Measurements from ENCODE around the gene ARL6IP6. TPM values are rescaled to one million over a fixed set of nuclear protein-coding genes. Genes with fewer than 3 reads are reported as not detected.

Gene ARL6IP6
- total RNA-seq, 1 donor from 2014 or later = 18.1 TPM

DNA sequence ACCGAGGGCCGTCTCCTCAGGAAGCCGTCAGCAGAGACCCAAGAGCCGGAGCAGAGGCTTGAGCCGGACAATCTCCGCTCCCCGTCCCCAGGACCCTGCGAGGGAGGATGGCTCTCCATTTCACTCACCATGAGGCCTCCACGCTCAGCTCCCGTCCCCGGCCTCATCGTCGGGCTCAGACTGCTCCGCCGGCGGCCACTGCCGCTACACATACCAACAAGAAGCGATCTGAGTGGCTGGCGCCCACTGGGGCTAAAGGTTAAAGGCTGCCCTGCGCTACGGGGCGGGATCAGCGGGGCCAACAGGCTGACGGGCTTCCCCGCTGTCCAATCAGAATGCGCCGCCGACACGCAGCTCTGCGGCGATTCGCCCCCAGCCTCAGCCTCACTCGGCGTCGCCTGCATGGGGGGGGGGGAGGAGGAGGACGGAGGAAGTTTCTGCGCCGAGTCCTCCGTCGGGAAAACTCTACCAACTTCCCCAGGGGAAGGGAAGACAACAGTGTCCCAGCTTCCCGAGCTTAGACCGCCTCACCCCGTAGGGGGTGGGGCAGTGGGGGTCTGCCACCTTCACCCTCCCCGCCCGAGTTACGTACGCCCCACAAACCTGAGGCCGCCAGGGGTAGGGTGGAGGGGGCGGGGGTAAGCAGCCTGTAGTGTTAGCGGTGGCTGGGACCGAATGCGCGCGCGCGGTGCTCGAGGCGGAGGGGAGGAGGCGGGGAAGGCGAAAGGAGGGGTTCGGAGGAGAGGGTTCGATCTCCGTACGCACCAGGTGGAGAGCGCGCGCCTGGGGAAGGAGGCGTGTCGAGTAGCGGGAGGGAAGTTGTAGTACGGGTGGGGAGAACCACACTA, 968 bp upstream of the ARL6IP6 start, which contains the start of gene PRPF40A:
Gene PRPF40A, minus strand, starts transcription at position 234 of the 848 bp plus-strand sequence. Its CDS starts 22 bp downstream, at position 212.
- Histone ChIP-seq H3K4me1 (ENCODE audit: insufficient read depth, low read length) (peaks cover 16% of the 10 kb centered on the region), H2AFZ (ENCODE audit: low read depth, low read length) (peak within 1 kb of the TSS; percentile 99), H3K27ac (ENCODE audit: low read depth, low read length) (peak within 1 kb of the TSS; percentile 96), H3K36me3 (ENCODE audit: insufficient read depth, low read length) (peaks cover 25% of the 10 kb centered on the region), H3K27me3 (ENCODE audit: insufficient read depth, low read length) (no peaks in the 10 kb centered on the region), H3K4me3 (ENCODE audit: insufficient read depth, low read depth, low read length) (peak within 1 kb of the TSS; percentile 95), H3K79me2 (ENCODE audit: insufficient read depth, low read length) (peaks cover 82% of the 10 kb centered on the region), H4K20me1 (ENCODE audit: insufficient read depth, low read length) (peaks cover 37% of the 10 kb centered on the region), H3K4me2 (ENCODE audit: low read length) (peak within 1 kb of the TSS; percentile 90), H3K9me3 (ENCODE audit: insufficient read depth, low read depth, low read length) (no peaks in the 10 kb centered on the region), H3K9ac (ENCODE audit: low read length) (peak within 1 kb of the TSS; percentile 99)
- no peak for FAIRE-seq
- H3K4me3 Mint-ChIP-seq (ENCODE audit: unreplicated experiment) = peak within 1 kb of the TSS; percentile 96
- peaks cover 20% of the 10 kb centered on the region for H3K4me1 Mint-ChIP-seq (ENCODE audit: low read depth, unreplicated experiment)
- H3K27ac Mint-ChIP-seq (ENCODE audit: unreplicated experiment) = peak within 1 kb of the TSS; percentile 88
- peak; percentile 93 for DNase-seq (ENCODE audit: low read depth)
- H3K9me3 Mint-ChIP-seq (ENCODE audit: unreplicated experiment) = no peaks in the 10 kb centered on the region
- TF ChIP-seq CTCF (IDR thresholded peaks at IDR 0.05; ENCODE audit: insufficient read depth, low read depth, low read length) (no peak), EZH2 (IDR thresholded peaks at IDR 0.05; ENCODE audit: insufficient read depth, low read length) (no peak)
- H3K27me3 Mint-ChIP-seq (ENCODE audit: low read depth, unreplicated experiment) = no peaks in the 10 kb centered on the region
- peaks cover 4% of the 10 kb centered on the region for H3K36me3 Mint-ChIP-seq (ENCODE audit: low read depth, unreplicated experiment)

GRCh38 chr2:152718909-152719645, 657 bp downstream of the ARL6IP6 start:
- peaks cover 16% of the 10 kb centered on the region for H3K36me3 ChIP-seq (ENCODE audit: insufficient read depth, low read length)
- H3K4me1 Mint-ChIP-seq (ENCODE audit: low read depth, unreplicated experiment) = peaks cover 16% of the 10 kb centered on the region
- TF ChIP-seq CTCF (IDR thresholded peaks at IDR 0.05; ENCODE audit: insufficient read depth, low read depth, low read length) = no peak
- no peak for TF ChIP-seq EZH2 (IDR thresholded peaks at IDR 0.05; ENCODE audit: insufficient read depth, low read length)
- H3K27ac ChIP-seq (ENCODE audit: low read depth, low read length) = peak overlapping the region; percentile 96
- H3K27me3 ChIP-seq (ENCODE audit: insufficient read depth, low read length) = no peaks in the 10 kb centered on the region
- peak; percentile 14 for DNase-seq (ENCODE audit: low read depth)
- H3K36me3 Mint-ChIP-seq (ENCODE audit: low read depth, unreplicated experiment) = peaks cover 2% of the 10 kb centered on the region
- H3K9me3 ChIP-seq (ENCODE audit: insufficient read depth, low read depth, low read length) = no peaks in the 10 kb centered on the region
- peaks cover 29% of the 10 kb centered on the region for H4K20me1 ChIP-seq (ENCODE audit: insufficient read depth, low read length)
- no peak for FAIRE-seq
- peak overlapping the region; percentile 43 for H3K27ac Mint-ChIP-seq (ENCODE audit: unreplicated experiment)
- peaks cover 70% of the 10 kb centered on the region for H3K79me2 ChIP-seq (ENCODE audit: insufficient read depth, low read length)
- H2AFZ ChIP-seq (ENCODE audit: low read depth, low read length) = peak overlapping the region; percentile 99
- peak overlapping the region; percentile 90 for H3K4me2 ChIP-seq (ENCODE audit: low read length)
- no peaks in the 10 kb centered on the region for H3K27me3 Mint-ChIP-seq (ENCODE audit: low read depth, unreplicated experiment)
- H3K9ac ChIP-seq (ENCODE audit: low read length) = peak overlapping the region; percentile 99
- peak overlapping the region; percentile 95 for H3K4me3 ChIP-seq (ENCODE audit: insufficient read depth, low read depth, low read length)
- H3K4me1 ChIP-seq (ENCODE audit: insufficient read depth, low read length) = peaks cover 13% of the 10 kb centered on the region
- peak overlapping the region; percentile 96 for H3K4me3 Mint-ChIP-seq (ENCODE audit: unreplicated experiment)
- no peaks in the 10 kb centered on the region for H3K9me3 Mint-ChIP-seq (ENCODE audit: unreplicated experiment)
